Transverse colon (tissue), 4 donors: ENCODE measurements around the gene GOLT1A. TPM values are rescaled to one million over a fixed set of nuclear protein-coding genes. Genes with fewer than 3 reads are reported as not detected.
A peak's percentile ranks its signal among the peaks of the same experiment; 100 is the strongest.

Source experiments
- DNase-seq: peaks from one replicate; pipeline ENCODE4 v3.0.0-alpha.2; 2019
- H3K27ac ChIP-seq, 4 donors: fragments of 200-600 bp; sonication (generic); 2 replicates each; pipeline ENCODE4 v1.5.1; 2016 to 2018; ENCODE audit warnings: inconsistent platforms in 4 of 4
- H3K27me3 ChIP-seq: fragments of 200-600 bp; sonication (generic); 2 replicates; pipeline ENCODE4 v1.5.1; 2017; ENCODE audit warnings: inconsistent platforms
- H3K36me3 ChIP-seq, 4 donors: fragments of 200-600 bp; sonication (generic); 2 replicates each; pipeline ENCODE4 v1.5.1; 2017 to 2019; ENCODE audit warnings: inconsistent platforms in 4 of 4
- H3K4me1 ChIP-seq, 4 donors: fragments of 200-600 bp; sonication (generic); 2 replicates each; pipeline ENCODE4 v1.5.1; 2017 to 2020; ENCODE audit warnings: inconsistent platforms in 4 of 4
- H3K4me3 ChIP-seq, 4 donors: fragments of 200-600 bp; sonication (generic); 1 replicate in 1 of 4; 2 replicates in 3 of 4; pipeline versions ENCODE4 v1.5.1 to v1.6.1; 2017 to 2019; ENCODE audit warnings: inconsistent platforms in 4 of 4
- H3K9me3 ChIP-seq, 2 donors: fragments of 200-600 bp; sonication (generic); 2 replicates each; pipeline ENCODE4 v1.5.1; 2017 to 2019; ENCODE audit warnings: inconsistent platforms in 2 of 2
- EP300 ChIP-seq: sonication (generic); formaldehyde crosslinking; IDR thresholded peaks from one replicate; pipeline ENCODE4 v1.6.1; 2017; ENCODE audit warnings: antibody characterized with exemption, low read depth
- POLR2A ChIP-seq: fragments of 450-650 bp; IDR thresholded peaks from one replicate; pipeline ENCODE4 v1.6.1; 2016; ENCODE audit warnings: antibody characterized with exemption, mild to moderate bottlenecking, moderate library complexity
- POLR2AphosphoS5 ChIP-seq, 3 donors: sonication (generic); formaldehyde crosslinking; IDR thresholded peaks; one replicate each; pipeline ENCODE4 v1.6.1; 2016; ENCODE audit warnings: antibody characterized with exemption in 3 of 3
- WGBS, 2 donors: methylation state at CpG; one replicate each; pipeline ENCODE4 v1.1.5; 2018; ENCODE audit warnings: low coverage in 1 of 2; 5-methylcytosine and 5-hydroxymethylcytosine counted together
- in situ Hi-C, 4 donors: fragments of 200-750 bp; cut with MboI; loops; one replicate each; pipeline versions ENCODE4 v1.15.0 to v1.15.1; 2017; ENCODE audit warnings: low sequenced_read_pairs in 3 of 4, low pct_ligation_motif_present in 1 of 4, low pct_unique_long_range_greater_than_20kb in 1 of 4
- intact Hi-C: fragments of 100-400 bp; cut with DNase I; formaldehyde crosslinking; loops from one replicate; pipeline ENCODE4 v1.15.1; 2023; ENCODE audit warnings: low total_unique reads
- total RNA-seq, 4 donors: library from RNA; depleted of rRNA; stranded (reverse); fragments of >200 nt; gene quantifications; one replicate each; pipeline ENCODE4 v1.1.0, GENCODE V29; 2016
- TF ChIP-seq, protein P1 (sequence below), 5 experiments: fragments of 200-600 bp in 3 of 5; fragments of 450-650 bp in 2 of 5; sonication (generic) in 3 of 5; IDR thresholded peaks; 1 replicate in 2 of 5; 2 replicates in 3 of 5; pipeline ENCODE4 v1.5.1; 2016 to 2017; ENCODE audit warnings: antibody characterized with exemption in 5 of 5, inconsistent platforms in 3 of 5, mild to moderate bottlenecking in 2 of 5, moderate library complexity in 1 of 5

Gene GOLT1A
- total RNA-seq, 4 donors from 2014 or later, result 9.7 to 13.8 TPM; not detected in 2

GRCh38 chr1:204150702-204151551, 62.9 kb downstream of the GOLT1A start:
- TF ChIP-seq, protein P1, sequence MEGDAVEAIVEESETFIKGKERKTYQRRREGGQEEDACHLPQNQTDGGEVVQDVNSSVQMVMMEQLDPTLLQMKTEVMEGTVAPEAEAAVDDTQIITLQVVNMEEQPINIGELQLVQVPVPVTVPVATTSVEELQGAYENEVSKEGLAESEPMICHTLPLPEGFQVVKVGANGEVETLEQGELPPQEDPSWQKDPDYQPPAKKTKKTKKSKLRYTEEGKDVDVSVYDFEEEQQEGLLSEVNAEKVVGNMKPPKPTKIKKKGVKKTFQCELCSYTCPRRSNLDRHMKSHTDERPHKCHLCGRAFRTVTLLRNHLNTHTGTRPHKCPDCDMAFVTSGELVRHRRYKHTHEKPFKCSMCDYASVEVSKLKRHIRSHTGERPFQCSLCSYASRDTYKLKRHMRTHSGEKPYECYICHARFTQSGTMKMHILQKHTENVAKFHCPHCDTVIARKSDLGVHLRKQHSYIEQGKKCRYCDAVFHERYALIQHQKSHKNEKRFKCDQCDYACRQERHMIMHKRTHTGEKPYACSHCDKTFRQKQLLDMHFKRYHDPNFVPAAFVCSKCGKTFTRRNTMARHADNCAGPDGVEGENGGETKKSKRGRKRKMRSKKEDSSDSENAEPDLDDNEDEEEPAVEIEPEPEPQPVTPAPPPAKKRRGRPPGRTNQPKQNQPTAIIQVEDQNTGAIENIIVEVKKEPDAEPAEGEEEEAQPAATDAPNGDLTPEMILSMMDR (IDR thresholded peaks at IDR 0.05), result no peak
- TF ChIP-seq EP300, result no peak
- TF ChIP-seq POLR2AphosphoS5 (IDR thresholded peaks at IDR 0.05), result no peak
- no peak for TF ChIP-seq POLR2A
- Histone ChIP-seq H3K36me3 (no peaks in the 10 kb centered on the region), H3K9me3 (no peaks in the 10 kb centered on the region), H3K27ac (peak overlapping the region; percentile 64 to 83 (median 68)), H3K4me1 (peaks cover 5 to 9% (median 6%) of the 10 kb centered on the region in 4 donors), H3K27me3 (peaks cover 29% of the 10 kb centered on the region), H3K4me3 (peak overlapping the region; percentile 42 to 71 (median 66))
- WGBS, 2 donors, result 45% methylated on average over 32 of the region's 33 CpGs; no CpG with 5 or more reads in 1 of the 2 donors
- intact Hi-C loops, result no loop called here
- DNase-seq, result no peak
- in situ Hi-C loops, result no loop called here

DNA sequence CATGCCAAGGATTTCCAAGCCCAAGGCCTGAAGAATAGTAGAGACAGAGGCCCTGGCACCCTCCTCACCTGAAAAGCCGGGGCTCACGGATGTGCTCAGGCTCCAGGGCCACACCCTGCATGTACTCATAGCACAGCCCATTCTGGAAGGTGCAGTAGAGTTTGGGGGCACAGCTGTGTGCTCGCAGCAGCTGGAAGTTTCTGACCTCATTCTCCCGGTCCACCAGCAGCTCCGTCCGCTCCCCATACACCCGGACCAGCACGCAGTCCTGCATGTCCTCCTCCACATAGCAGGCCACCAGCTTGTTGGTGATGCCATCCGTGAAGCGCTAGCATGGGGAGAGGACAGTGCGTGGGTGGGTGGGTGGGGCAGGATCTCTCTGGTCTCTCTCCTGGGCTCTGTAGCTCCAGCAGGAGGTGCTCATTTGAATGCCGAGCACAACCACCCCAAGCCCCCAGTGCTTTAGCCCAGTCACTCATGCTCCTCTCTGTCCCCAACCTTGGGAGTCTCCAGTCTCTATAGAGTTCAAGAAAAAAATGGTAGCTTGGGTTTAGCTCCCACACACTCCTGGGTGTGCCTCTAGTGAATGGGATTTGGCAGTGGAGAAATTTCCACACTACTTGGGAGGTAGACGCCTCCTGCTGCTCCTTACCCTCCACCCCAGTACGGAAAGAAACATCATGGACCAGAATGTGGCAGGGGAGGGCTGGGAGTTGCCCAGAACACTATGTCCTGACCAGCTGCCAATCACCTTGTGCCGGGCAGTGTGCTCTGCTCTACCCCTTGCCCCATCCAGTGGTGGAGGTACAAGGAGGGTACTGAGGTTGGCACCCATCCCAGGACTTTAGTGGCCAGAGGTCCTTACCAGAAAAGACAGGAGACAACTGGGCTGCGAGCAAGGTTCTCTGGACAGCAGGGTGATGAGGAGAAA, 63.9 kb downstream of the GOLT1A start:
- Histone ChIP-seq H3K9me3 (no peaks in the 10 kb centered on the region), H3K27me3 (peaks cover 29% of the 10 kb centered on the region), H3K27ac (peak overlapping the region in 1 of 4 donors; percentile 83), H3K4me3 (no peak overlapping the region), H3K36me3 (no peaks in the 10 kb centered on the region), H3K4me1 (peaks cover 5 to 9% (median 6%) of the 10 kb centered on the region in 4 donors)
- WGBS, 2 donors, result 71 to 79% methylated on average over 1 to 16 of the region's 16 CpGs
- in situ Hi-C loops (no loop called here), intact Hi-C loops (no loop called here)
- no peak for DNase-seq
- no peak for TF ChIP-seq POLR2AphosphoS5 (IDR thresholded peaks at IDR 0.05)
- no peak for TF ChIP-seq EP300
- TF ChIP-seq, protein P1 (IDR thresholded peaks at IDR 0.05), result no peak
- no peak for TF ChIP-seq POLR2A

DNA sequence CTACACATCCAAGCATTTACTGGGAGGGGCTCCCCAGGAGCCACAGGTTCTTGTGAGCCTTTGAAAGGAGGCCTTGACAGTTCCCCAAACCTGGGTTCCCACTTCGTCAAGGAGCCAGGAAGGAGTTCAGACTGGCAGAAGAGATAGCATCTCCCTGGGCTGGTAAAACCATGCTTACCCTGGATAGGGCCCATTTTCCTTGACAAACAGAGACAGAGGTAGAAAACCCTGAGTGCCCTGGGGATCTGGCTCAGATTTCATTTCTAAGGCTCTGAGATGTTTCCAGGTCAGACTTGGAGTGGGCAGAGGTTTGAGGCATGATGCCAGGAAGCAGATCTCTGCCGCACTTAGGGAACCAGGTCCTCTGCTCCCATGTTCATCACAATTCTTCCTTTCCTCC, 64.7 kb downstream of the GOLT1A start:
- TF ChIP-seq POLR2A (no peak), POLR2AphosphoS5 (IDR thresholded peaks at IDR 0.05) (no peak), EP300 (no peak)
- TF ChIP-seq, protein P1 (IDR thresholded peaks at IDR 0.05), result no peak
- in situ Hi-C loops (no loop called here), intact Hi-C loops (no loop called here)
- H3K4me1 ChIP-seq, result peaks cover 5 to 9% (median 6%) of the 10 kb centered on the region in 4 donors
- H3K9me3 ChIP-seq, result no peaks in the 10 kb centered on the region
- 76 to 100% methylated on average over 1 to 2 of the region's 2 CpGs for WGBS, 2 donors
- H3K27ac ChIP-seq, result no peak overlapping the region
- H3K27me3 ChIP-seq, result peaks cover 29% of the 10 kb centered on the region
- no peaks in the 10 kb centered on the region for H3K36me3 ChIP-seq
- no peak for DNase-seq
- H3K4me3 ChIP-seq, result no peak overlapping the region

Other genes with a start within 250 kb of the GOLT1A start
- 10 to 100 TPM; 12.1 to 34.1 (median 33.4) TPM for gene SOX13, start 140.9 kb downstream of the GOLT1A start, total RNA-seq
- 1 to 10 TPM in 3 of 4 donors, not detected in 1; 1.9 to 3.7 (median 3.3) TPM for gene ETNK2, start 61.9 kb downstream of the GOLT1A start, total RNA-seq
- gene REN, start 47.7 kb downstream of the GOLT1A start, total RNA-seq, result 1 to 10 TPM in 1 of 4 donors, not detected in 3; 2.7 TPM
- gene KISS1, start 17.5 kb downstream of the GOLT1A start, total RNA-seq, result not detected
- gene PLEKHA6, start 145.9 kb upstream of the GOLT1A start, total RNA-seq, result 100 to 1,000 TPM in 1 of 4 donors, 10 to 100 TPM in 3; 58.7 to 209 (median 97.9) TPM
- gene PPP1R15B, start 197.8 kb upstream of the GOLT1A start, total RNA-seq, result 10 to 100 TPM; 30.8 to 74.2 (median 54.5) TPM